Measurements from ENCODE around the gene MTUS2. TPM values are rescaled to one million over a fixed set of nuclear protein-coding genes. Genes with fewer than 3 reads are reported as not detected.

Gene MTUS2
- total and polyA plus RNA-seq, 2 of the 8 experiments (the other 6 are each of a cell fraction or from before 2014, with no cell fraction given): 0.18 to 0.80 TPM

GRCh38 chr13:29287237-29287636 is 467.1 kb downstream of the MTUS2 start:
- Histone ChIP-seq H3K4me2 (ENCODE audit: insufficient read depth in 1 of 2, low read depth in 2 of 2, low read length in 2 of 2) (no peak overlapping the region), H4K5ac (ENCODE audit: insufficient read length, low read depth, low read length) (no peak overlapping the region), H2AFZ (ENCODE audit: low read length) (no peak overlapping the region), H3K9ac (replicated peaks in 1 of 4; ENCODE audit: extremely low read depth in 1 of 4, low read depth in 3 of 4, low read length in 3 of 4) (no peak overlapping the region), H3K27me3 (replicated peaks in 1 of 4; ENCODE audit: control insufficient read depth in 3 of 4, extremely low read depth in 1 of 4, insufficient read depth in 3 of 4, low read length in 3 of 4) (no peaks in the 10 kb centered on the region), H3K27ac (ENCODE audit: low read depth, low read length) (no peak overlapping the region), H3K4me3 (ENCODE audit: extremely low read depth in 1 of 4, insufficient read depth in 2 of 4, low read depth in 3 of 4, low read length in 4 of 4) (no peak overlapping the region), H3K18ac (ENCODE audit: extremely low read depth, low read length) (no peak overlapping the region), H2BK12ac (ENCODE audit: low read depth, low read length) (no peak overlapping the region), H4K8ac (ENCODE audit: extremely low read depth, insufficient read depth, low read length) (no peak overlapping the region), H2BK15ac (ENCODE audit: low read length) (no peak overlapping the region), H3K4ac (replicated peaks; ENCODE audit: insufficient read length, low read depth, low read length) (no peak overlapping the region), H3K36me3 (ENCODE audit: control insufficient read depth in 2 of 4, insufficient read depth in 4 of 4, low read length in 3 of 4) (no peaks in the 10 kb centered on the region), H4K20me1 (replicated peaks in 1 of 2; ENCODE audit: control insufficient read depth in 1 of 2, insufficient read depth in 2 of 2, low read length in 2 of 2) (no peaks in the 10 kb centered on the region), H2BK5ac (ENCODE audit: low read depth, low read length) (no peak overlapping the region), H3K4me1 (replicated peaks in 1 of 4; ENCODE audit: control insufficient read depth in 3 of 4, insufficient read depth in 4 of 4, low read length in 3 of 4) (no peaks in the 10 kb centered on the region; a peak in 1 of 7 replicates), H3K79me2 (ENCODE audit: control insufficient read depth in 1 of 2, insufficient read depth in 2 of 2, low read length in 2 of 2) (no peaks in the 10 kb centered on the region), H3K14ac (ENCODE audit: insufficient read length) (no peak overlapping the region), H3K79me1 (ENCODE audit: low read depth, low read length) (no peaks in the 10 kb centered on the region), H2BK20ac (ENCODE audit: low read length) (no peak overlapping the region), H3K9me3 (ENCODE audit: insufficient read depth in 2 of 2, low read depth in 1 of 2, low read length in 1 of 2) (no peaks in the 10 kb centered on the region), H2BK120ac (replicated peaks; ENCODE audit: low read depth, low read length) (no peak overlapping the region), H2AK5ac (ENCODE audit: low read depth, low read length) (no peak overlapping the region), H4K91ac (replicated peaks; ENCODE audit: insufficient read length, low read length) (no peak overlapping the region), H3K23ac (ENCODE audit: insufficient read length) (no peak overlapping the region), H3K56ac (replicated peaks; ENCODE audit: insufficient read length, low read depth, low read length) (no peak overlapping the region), H3K23me2 (ENCODE audit: low read depth, low read length) (no peaks in the 10 kb centered on the region)
- WGBS, 2 experiments (ENCODE audit: extremely low coverage in 1 of 2, insufficient coverage in 1 of 2, insufficient read length in 1 of 2, insufficient replicate concordance in 2 of 2, low coverage in 1 of 2, low lambda C conversion rate in 2 of 2, missing lambda C conversion rate in 1 of 2): 92% methylated on average over 5 of the region's 5 CpGs; no CpG with 5 or more reads in 1 of the 2 experiments
- ChIA-PET CTCF (ENCODE audit: partially characterized antibody) (interaction anchor here (1.7 kb wide), 1 partner anchor 25 kb away, joined by 4 read pairs; no protein-coding TSS in a partner anchor), POLR2A (ENCODE audit: partially characterized antibody) (no interaction called here)
- DNase-seq (ENCODE audit: low read depth in 1 of 2, low spot score in 2 of 2): no peak
- FAIRE-seq: no peak
- TF ChIP-seq YY1 (IDR thresholded peaks at IDR 0.05; ENCODE audit: low read depth, low read length) (no peak), TCF12 (IDR thresholded peaks at IDR 0.05; ENCODE audit: low read depth, low read length) (no peak), POU5F1 (IDR thresholded peaks at IDR 0.05; ENCODE audit: low read depth, low read length) (no peak), BACH1 (IDR thresholded peaks at IDR 0.05; ENCODE audit: low read length) (no peak)
